Sigmoid colon (tissue), 7 donors: ENCODE measurements around the gene PDCD11. TPM values are rescaled to one million over a fixed set of nuclear protein-coding genes. Genes with fewer than 3 reads are reported as not detected.

Experiments
- DNase-seq: peaks from one replicate; pipeline ENCODE4 v3.0.0-alpha.2; 2019
- H3K27ac ChIP-seq, 4 donors: fragments of 200-600 bp; sonication (generic); one replicate each; pipeline ENCODE4 v1.5.1; 2016 to 2019; ENCODE audit warnings: mild to moderate bottlenecking in 1 of 4
- H3K27me3 ChIP-seq, 3 donors: fragments of 200-600 bp; sonication (generic); one replicate each; pipeline ENCODE4 v1.5.1; 2019; ENCODE audit warnings: mild to moderate bottlenecking in 1 of 3
- H3K36me3 ChIP-seq, 4 donors: fragments of 200-600 bp; sonication (generic); one replicate each; pipeline ENCODE4 v1.5.1; 2016 to 2019
- H3K4me1 ChIP-seq, 4 donors: fragments of 200-600 bp; sonication (generic); one replicate each; pipeline ENCODE4 v1.5.1; 2017 to 2019
- H3K4me3 ChIP-seq, 4 donors: fragments of 200-600 bp; sonication (generic); one replicate each; pipeline ENCODE4 v1.5.1; 2017 to 2019; ENCODE audit warnings: mild to moderate bottlenecking in 2 of 4, moderate library complexity in 1 of 4
- H3K9me3 ChIP-seq, 4 donors: fragments of 200-600 bp in 3 of 4; sonication (generic) in 3 of 4; one replicate each; pipeline versions ENCODE4 v1.5.1 to v1.6.1; 2013 to 2019
- CTCF ChIP-seq, 4 experiments: fragments of 450-650 bp in 3 of 4; fragments of 200-600 bp in 1 of 4; IDR thresholded peaks; one replicate each; pipeline ENCODE4 v1.5.1; 2016 to 2019; ENCODE audit warnings: antibody characterized with exemption in 4 of 4, mild to moderate bottlenecking in 3 of 4, moderate library complexity in 2 of 4
- EP300 ChIP-seq, 4 donors: sonication (generic); formaldehyde crosslinking; IDR thresholded peaks; one replicate each; pipeline ENCODE4 v1.6.1; 2017; ENCODE audit warnings: antibody characterized with exemption in 4 of 4
- POLR2A ChIP-seq, 2 donors: fragments of 450-650 bp; IDR thresholded peaks; one replicate each; pipeline ENCODE4 v1.6.1; 2016; ENCODE audit warnings: antibody characterized with exemption in 2 of 2, mild to moderate bottlenecking in 2 of 2, moderate library complexity in 2 of 2
- POLR2AphosphoS5 ChIP-seq, 4 donors: sonication (generic); formaldehyde crosslinking; IDR thresholded peaks; one replicate each; pipeline ENCODE4 v1.6.1; 2017; ENCODE audit warnings: antibody characterized with exemption in 4 of 4
- WGBS, 2 donors: extraction: QIAGEN DNeasy Blood & Tissue Kit; methylation state at CpG; one replicate each; pipeline ENCODE4 v1.1.7; 2013; 5-methylcytosine and 5-hydroxymethylcytosine counted together
- intact Hi-C: fragments of 100-400 bp; cut with DNase I; formaldehyde crosslinking; loops from one replicate; pipeline ENCODE4 v1.15.1; 2023
- polyA plus RNA-seq, 3 donors: library from polyadenylated mRNA; stranded (reverse); fragments of 200-250 nt; gene quantifications; one replicate each; pipeline ENCODE4 v1.2.3, GENCODE V29; 2013
- total RNA-seq, 4 donors: library from RNA; depleted of rRNA; stranded (reverse); fragments of >200 nt; gene quantifications; one replicate each; pipeline ENCODE4 v1.1.0, GENCODE V29; 2016
- donor health status: healthy with polysubstance abuse.
- donor health status: Bipolar disorder and iron deficiency.
- donor health status: healthy.

The PDCD11 gene
- total and polyA plus RNA-seq, 7 donors: 3.2 to 24.0 (median 11.8) TPM

DNA sequence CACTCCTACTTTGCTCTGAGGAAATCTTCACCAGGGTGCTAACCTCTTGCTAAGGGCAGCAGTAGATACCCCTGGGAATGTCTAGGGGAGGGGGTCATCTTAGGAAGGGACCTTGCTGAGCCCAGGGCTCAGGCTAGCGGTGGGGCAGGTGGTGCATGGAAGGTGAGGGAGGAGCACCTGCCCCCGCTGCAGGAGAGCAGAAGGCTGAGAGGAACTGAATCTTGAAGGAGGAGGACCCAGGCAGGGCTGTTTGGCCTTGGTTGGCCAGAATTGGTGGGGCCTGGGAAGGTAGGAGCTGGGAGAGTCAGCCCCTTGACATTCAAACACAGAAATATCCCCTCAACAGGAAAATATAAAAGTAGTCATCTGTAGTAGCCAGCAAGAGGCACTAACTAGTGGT is 75.6 kb downstream of the PDCD11 start:
- Histone ChIP-seq H3K9me3 (no peaks in the 10 kb centered on the region), H3K27me3 (peaks cover 0 to 4% (median 0%) of the 10 kb centered on the region in 3 donors), H3K36me3 (no peaks in the 10 kb centered on the region), H3K4me1 (no peaks in the 10 kb centered on the region), H3K4me3 (no peak overlapping the region), H3K27ac (peak overlapping the region in 2 of 4 donors; percentile 21 to 49)
- 71 to 89% methylated on average over 2 of the region's 2 CpGs for WGBS, 2 donors
- no peak for DNase-seq
- intact Hi-C loops: no loop called here
- TF ChIP-seq POLR2A (IDR thresholded peaks at IDR 0.05) (no peak), CTCF (IDR thresholded peaks at IDR 0.05) (no peak), EP300 (IDR thresholded peaks at IDR 0.05) (no peak), POLR2AphosphoS5 (IDR thresholded peaks at IDR 0.05) (no peak)

DNA sequence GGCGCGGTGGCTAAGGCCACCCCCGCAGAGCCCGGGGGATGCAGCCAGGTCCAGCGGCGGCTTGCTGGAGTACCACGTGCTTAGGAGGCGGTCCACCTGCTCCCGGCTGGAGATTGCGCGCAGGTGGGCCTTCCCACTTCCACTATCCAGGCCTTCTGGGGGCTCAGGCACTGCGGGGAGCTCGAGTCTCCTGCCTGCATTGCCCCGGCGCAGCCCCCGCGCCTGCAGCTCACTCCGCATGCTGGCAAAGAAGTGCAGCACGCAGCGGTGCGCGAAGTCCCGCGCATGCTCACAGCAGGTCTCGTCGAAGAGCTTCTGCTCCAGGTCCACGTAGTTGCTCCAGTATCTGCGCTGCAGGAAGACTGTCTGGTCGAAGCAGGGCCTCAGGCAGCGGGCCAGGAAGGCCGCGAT is 76.8 kb downstream of the PDCD11 start:
- no peaks in the 10 kb centered on the region for H3K4me1 ChIP-seq
- H3K4me3 ChIP-seq: no peak overlapping the region
- H3K9me3 ChIP-seq: no peaks in the 10 kb centered on the region
- TF ChIP-seq EP300 (IDR thresholded peaks at IDR 0.05) (no peak), POLR2AphosphoS5 (IDR thresholded peaks at IDR 0.05) (no peak), POLR2A (IDR thresholded peaks at IDR 0.05) (no peak), CTCF (IDR thresholded peaks at IDR 0.05) (no peak)
- DNase-seq: no peak
- peaks cover 0 to 4% (median 0%) of the 10 kb centered on the region in 3 donors for H3K27me3 ChIP-seq
- intact Hi-C loops: no loop called here
- no peaks in the 10 kb centered on the region for H3K36me3 ChIP-seq
- 82 to 84% methylated on average over 32 of the region's 32 CpGs for WGBS, 2 donors
- H3K27ac ChIP-seq: no peak overlapping the region

DNA sequence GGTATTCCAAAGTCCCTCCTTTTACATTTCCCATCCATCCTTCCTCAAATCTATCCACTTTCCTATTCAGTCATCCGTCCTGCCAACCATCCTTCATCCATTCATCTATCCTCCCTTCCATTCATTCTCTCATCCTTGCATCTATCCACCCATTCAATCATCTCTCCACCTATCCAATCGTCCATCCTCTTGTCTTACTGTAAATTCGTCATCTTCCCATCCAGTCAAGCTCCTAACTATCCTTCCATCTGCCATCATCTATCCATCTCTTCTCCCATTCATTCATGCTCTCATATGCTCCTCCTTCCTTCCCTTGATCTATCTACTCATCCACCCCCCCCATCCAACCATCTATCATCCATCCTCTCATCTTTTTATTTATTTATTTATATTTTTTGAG is 77.7 kb downstream of the PDCD11 start:
- WGBS, 2 donors: 89 to 94% methylated on average over 3 of the region's 3 CpGs
- Histone ChIP-seq H3K27ac (no peak overlapping the region), H3K27me3 (peaks cover 0 to 4% (median 0%) of the 10 kb centered on the region in 3 donors), H3K4me1 (no peaks in the 10 kb centered on the region), H3K4me3 (no peak overlapping the region), H3K9me3 (no peaks in the 10 kb centered on the region), H3K36me3 (no peaks in the 10 kb centered on the region)
- no peak for TF ChIP-seq POLR2A (IDR thresholded peaks at IDR 0.05)
- no peak for TF ChIP-seq POLR2AphosphoS5 (IDR thresholded peaks at IDR 0.05)
- no peak for TF ChIP-seq CTCF (IDR thresholded peaks at IDR 0.05)
- TF ChIP-seq EP300 (IDR thresholded peaks at IDR 0.05): no peak
- no peak for DNase-seq
- intact Hi-C loops: no loop called here

DNA sequence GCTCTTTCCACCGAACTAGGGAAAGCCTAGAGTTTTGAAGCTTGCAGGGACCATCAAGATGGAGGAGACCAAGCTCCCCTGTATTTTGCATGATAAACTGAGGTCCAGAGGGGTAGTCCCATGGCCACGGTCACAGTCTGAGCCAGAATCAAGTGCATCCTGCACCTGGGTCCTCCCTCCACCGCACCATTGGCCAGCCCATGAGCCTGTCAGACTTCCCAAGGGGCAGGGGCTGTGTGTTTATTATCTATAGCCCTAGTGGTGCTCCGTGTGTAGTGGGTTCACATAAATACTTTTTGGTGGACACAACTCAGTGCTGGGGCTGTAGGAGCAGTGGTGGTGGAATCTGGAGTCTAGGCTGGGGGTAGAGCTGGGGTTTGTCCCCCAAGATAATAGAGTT is 79.0 kb downstream of the PDCD11 start:
- Histone ChIP-seq H3K9me3 (no peaks in the 10 kb centered on the region), H3K27me3 (peaks cover 0 to 4% (median 0%) of the 10 kb centered on the region in 3 donors), H3K4me3 (no peak overlapping the region), H3K36me3 (no peaks in the 10 kb centered on the region), H3K4me1 (no peaks in the 10 kb centered on the region), H3K27ac (no peak overlapping the region)
- no peak for DNase-seq
- intact Hi-C loops: no loop called here
- TF ChIP-seq POLR2A (IDR thresholded peaks at IDR 0.05) (no peak), CTCF (IDR thresholded peaks at IDR 0.05) (no peak), POLR2AphosphoS5 (IDR thresholded peaks at IDR 0.05) (no peak), EP300 (IDR thresholded peaks at IDR 0.05) (no peak)
- WGBS, 2 donors: 88% methylated on average over 4 of the region's 4 CpGs
